Glutamatergic neuron (in vitro differentiated cells): Measurements from ENCODE around the gene DIS3L. TPM values are rescaled to one million over a fixed set of nuclear protein-coding genes. Genes with fewer than 3 reads are reported as not detected.

Source experiments
- DNase-seq: peaks from one replicate; pipeline ENCODE4 v3.0.0; 2022
- H3K27ac Mint-ChIP-seq: one replicate; pipeline ENCODE4 v1.8.0; 2020; ENCODE audit warnings: mild to moderate bottlenecking, mixed read lengths, inconsistent platforms; ENCODE audit not compliant: unreplicated experiment
- H3K27me3 Mint-ChIP-seq: one replicate; pipeline ENCODE4 v1.8.0; 2020; ENCODE audit warnings: mild to moderate bottlenecking, moderate library complexity, mixed read lengths, inconsistent platforms; ENCODE audit not compliant: unreplicated experiment
- H3K36me3 Mint-ChIP-seq: one replicate; pipeline ENCODE4 v1.8.0; 2020; ENCODE audit warnings: mild to moderate bottlenecking, mixed read lengths, inconsistent platforms; ENCODE audit not compliant: unreplicated experiment
- H3K4me1 Mint-ChIP-seq: one replicate; pipeline ENCODE4 v1.8.0; 2020; ENCODE audit warnings: mild to moderate bottlenecking, low read depth, mixed read lengths, inconsistent platforms; ENCODE audit not compliant: unreplicated experiment
- H3K4me3 Mint-ChIP-seq: one replicate; pipeline ENCODE4 v1.8.0; 2020; ENCODE audit warnings: mild to moderate bottlenecking, mixed read lengths, inconsistent platforms; ENCODE audit not compliant: unreplicated experiment
- H3K9me3 Mint-ChIP-seq: one replicate; pipeline ENCODE4 v1.8.0; 2020; ENCODE audit warnings: mild to moderate bottlenecking, moderate library complexity, mixed read lengths, inconsistent platforms; ENCODE audit not compliant: unreplicated experiment
- CTCF ChIP-seq: fragments of 200-600 bp; sonication (generic); IDR thresholded peaks from one replicate; pipeline ENCODE4 v1.5.0; 2021; ENCODE audit not compliant: partially characterized antibody, unreplicated experiment
- total RNA-seq: library from RNA; stranded (reverse); fragmentation: NEBNext Ultra II Directional; extraction: Animal tissue kit (Norgen Biotek cat#: 25700); gene quantifications from one replicate; pipeline ENCODE4 v1.2.1, GENCODE V29; 2021; ENCODE audit not compliant: unreplicated experiment

Gene DIS3L
- total RNA-seq, 1 donor from 2014 or later: 6.0 TPM

DNA sequence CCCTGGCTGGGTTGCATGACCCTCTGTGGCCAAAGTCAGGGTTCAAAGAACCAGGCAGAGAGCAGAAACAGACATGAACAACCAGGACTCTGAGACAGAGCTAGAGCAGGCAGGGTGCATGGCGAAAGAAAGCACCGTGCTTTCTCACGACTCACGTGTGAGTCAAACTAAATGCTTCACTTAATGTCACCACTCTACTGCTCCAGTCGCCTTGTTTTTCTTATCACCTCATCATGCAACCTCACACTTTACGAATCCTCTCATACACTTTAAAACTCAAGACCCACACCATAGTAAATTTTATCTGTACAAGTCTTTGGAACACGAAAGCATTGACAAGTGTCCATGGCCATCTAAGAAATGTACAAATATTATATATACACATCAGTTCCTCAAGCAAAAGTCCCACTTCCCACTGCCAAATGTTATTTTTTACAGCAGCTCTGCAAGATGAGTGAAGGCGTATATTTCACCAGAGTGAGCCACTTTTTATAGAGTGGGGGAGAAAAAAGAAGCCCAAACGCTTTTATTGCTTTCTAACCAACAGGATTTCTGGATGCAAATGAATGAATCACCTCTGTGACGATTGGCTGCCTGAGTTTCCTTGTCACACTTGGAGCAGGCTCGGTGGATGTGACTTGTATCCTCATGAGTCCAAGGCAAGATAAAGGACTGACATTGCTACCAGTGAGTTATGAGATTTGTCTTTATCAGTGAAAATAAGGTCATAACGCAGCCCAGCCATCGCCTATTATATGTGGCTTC is 23.9 kb upstream of the DIS3L start:
- H3K27ac Mint-ChIP-seq: no peak overlapping the region
- H3K4me1 Mint-ChIP-seq: no peaks in the 10 kb centered on the region
- no peak for DNase-seq
- no peak for TF ChIP-seq CTCF
- no peaks in the 10 kb centered on the region for H3K27me3 Mint-ChIP-seq
- H3K9me3 Mint-ChIP-seq: no peaks in the 10 kb centered on the region
- no peak overlapping the region for H3K4me3 Mint-ChIP-seq
- H3K36me3 Mint-ChIP-seq: no peaks in the 10 kb centered on the region

- Mint-ChIP-seq H3K4me3 (no peak overlapping the region), H3K9me3 (no peaks in the 10 kb centered on the region)
Measured at GRCh38 chr15:66270932-66271331, 22.4 kb upstream of the DIS3L start.

DNA sequence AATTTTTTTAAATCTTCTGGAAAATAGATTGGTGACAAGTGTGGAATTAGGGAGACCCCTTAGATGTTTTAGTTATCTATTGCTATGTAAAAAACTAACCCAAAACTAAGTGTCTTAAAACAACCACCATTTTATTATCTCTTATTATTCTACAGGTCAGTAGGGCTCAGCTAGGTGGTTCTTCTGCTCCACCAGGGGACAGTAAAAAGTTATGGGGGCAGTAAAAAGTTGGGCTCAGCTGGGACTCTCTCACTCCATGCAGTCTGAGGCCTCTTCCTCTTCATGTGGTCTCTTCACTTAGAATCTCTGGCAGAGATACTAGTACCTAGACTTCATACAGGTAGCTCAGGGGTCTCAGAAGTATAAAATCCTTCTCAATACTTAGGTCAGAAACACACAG is 18.0 kb upstream of the DIS3L start:
- Mint-ChIP-seq H3K9me3 (no peaks in the 10 kb centered on the region), H3K4me1 (no peaks in the 10 kb centered on the region), H3K4me3 (no peak overlapping the region), H3K36me3 (no peaks in the 10 kb centered on the region), H3K27ac (no peak overlapping the region), H3K27me3 (peaks cover 2% of the 10 kb centered on the region)
- no peak for DNase-seq
- TF ChIP-seq CTCF: no peak

More at GRCh38 chr15:66270932-66271331, 22.4 kb upstream of the DIS3L start:
- DNase-seq: no peak
- Mint-ChIP-seq H3K27ac (no peak overlapping the region), H3K27me3 (no peaks in the 10 kb centered on the region), H3K36me3 (no peaks in the 10 kb centered on the region), H3K4me1 (no peaks in the 10 kb centered on the region)
- TF ChIP-seq CTCF: no peak

DNA sequence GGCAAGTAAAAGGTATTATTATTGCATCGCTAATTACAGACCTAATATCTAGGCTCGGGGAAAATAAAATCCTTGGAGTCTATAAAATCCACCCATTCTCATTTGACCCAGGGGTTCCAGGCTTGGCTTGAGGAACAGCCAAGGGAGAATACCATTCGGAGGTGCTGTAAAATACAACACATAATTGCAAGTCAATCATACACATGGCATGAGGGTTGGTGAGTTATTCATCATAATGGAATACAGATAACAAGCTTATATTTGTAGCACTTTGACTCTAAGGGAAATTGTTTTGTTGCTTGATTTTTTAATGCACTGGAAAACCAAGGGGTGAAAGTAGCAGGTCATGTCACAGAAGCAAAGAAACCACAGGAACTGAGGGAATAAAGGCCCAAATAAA is 16.8 kb upstream of the DIS3L start:
- no peaks in the 10 kb centered on the region for H3K4me1 Mint-ChIP-seq

More for the DNA sequence above, 16.8 kb upstream of the DIS3L start:
- Mint-ChIP-seq H3K27ac (no peak overlapping the region), H3K27me3 (peaks cover 4% of the 10 kb centered on the region), H3K9me3 (no peaks in the 10 kb centered on the region), H3K36me3 (no peaks in the 10 kb centered on the region), H3K4me3 (no peak overlapping the region)
- no peak for TF ChIP-seq CTCF
- no peak for DNase-seq
